ENCODE data around the gene CSTF2T. TPM values are rescaled to one million over a fixed set of nuclear protein-coding genes. Genes with fewer than 3 reads are reported as not detected.

CSTF2T gene
- total RNA-seq, 1 experiment from 2014 or later, result 22.2 TPM

DNA sequence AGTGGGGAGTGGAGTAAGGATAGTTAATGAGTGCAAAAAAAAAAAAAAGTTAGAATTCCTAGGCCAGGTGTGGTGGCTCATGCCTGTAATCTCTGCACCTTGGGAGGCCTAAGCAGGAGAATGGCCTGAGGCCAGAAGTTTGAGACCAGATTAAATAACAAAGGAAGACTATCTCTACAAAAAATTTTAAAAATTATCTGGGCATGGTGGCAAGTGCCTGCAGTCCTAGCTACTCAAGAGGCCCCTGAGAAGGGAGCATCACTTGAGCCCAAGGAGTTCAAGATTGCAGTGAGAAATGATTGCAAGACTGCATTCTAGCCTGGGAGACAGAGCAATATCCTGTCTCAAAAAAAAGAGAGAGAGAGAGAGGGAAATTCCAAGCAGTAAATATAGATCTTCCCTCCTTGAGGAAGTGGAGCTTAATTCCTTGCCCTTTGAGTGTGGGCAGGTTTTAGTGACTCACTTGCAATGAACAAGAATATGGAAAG lies 19.5 kb upstream of the CSTF2T start:
- no TSS peak for BruUV-seq (replicated peaks)
- intact Hi-C loops (cut with micrococcal nuclease; ENCODE audit: unreplicated experiment), result no loop called here
- TF ChIP-seq EZH2 (IDR thresholded peaks at IDR 0.05; ENCODE audit: borderline replicate concordance, low read depth, low read length, poor library complexity, severe bottlenecking), result no peak
- TF ChIP-seq, protein P1, sequence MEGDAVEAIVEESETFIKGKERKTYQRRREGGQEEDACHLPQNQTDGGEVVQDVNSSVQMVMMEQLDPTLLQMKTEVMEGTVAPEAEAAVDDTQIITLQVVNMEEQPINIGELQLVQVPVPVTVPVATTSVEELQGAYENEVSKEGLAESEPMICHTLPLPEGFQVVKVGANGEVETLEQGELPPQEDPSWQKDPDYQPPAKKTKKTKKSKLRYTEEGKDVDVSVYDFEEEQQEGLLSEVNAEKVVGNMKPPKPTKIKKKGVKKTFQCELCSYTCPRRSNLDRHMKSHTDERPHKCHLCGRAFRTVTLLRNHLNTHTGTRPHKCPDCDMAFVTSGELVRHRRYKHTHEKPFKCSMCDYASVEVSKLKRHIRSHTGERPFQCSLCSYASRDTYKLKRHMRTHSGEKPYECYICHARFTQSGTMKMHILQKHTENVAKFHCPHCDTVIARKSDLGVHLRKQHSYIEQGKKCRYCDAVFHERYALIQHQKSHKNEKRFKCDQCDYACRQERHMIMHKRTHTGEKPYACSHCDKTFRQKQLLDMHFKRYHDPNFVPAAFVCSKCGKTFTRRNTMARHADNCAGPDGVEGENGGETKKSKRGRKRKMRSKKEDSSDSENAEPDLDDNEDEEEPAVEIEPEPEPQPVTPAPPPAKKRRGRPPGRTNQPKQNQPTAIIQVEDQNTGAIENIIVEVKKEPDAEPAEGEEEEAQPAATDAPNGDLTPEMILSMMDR (conservative IDR thresholded peaks at IDR 0.05; ENCODE audit: low read depth, low read length), result no peak
- DNase-seq (ENCODE audit: low spot score), result no peak
- Histone ChIP-seq H3K36me3 (ENCODE audit: insufficient read depth, low read length, poor library complexity, severe bottlenecking) (no peaks in the 10 kb centered on the region), H3K27me3 (replicated peaks; ENCODE audit: insufficient read depth, low read depth, low read length, poor library complexity) (no peaks in the 10 kb centered on the region), H3K4me1 (ENCODE audit: insufficient read depth, low read length, poor library complexity, severe bottlenecking) (no peaks in the 10 kb centered on the region), H3K9me3 (ENCODE audit: low read depth, low read length, poor library complexity, severe bottlenecking) (no peaks in the 10 kb centered on the region), H3K27ac (ENCODE audit: low read depth, low read length, poor library complexity, severe bottlenecking) (no peak overlapping the region), H3K4me3 (ENCODE audit: low read depth, low read length, poor library complexity, severe bottlenecking) (no peak overlapping the region)
- POLR2A ChIA-PET (ENCODE audit: low non-redundant PET), result no interaction called here
- CTCF ChIA-PET, result no interaction called here

DNA sequence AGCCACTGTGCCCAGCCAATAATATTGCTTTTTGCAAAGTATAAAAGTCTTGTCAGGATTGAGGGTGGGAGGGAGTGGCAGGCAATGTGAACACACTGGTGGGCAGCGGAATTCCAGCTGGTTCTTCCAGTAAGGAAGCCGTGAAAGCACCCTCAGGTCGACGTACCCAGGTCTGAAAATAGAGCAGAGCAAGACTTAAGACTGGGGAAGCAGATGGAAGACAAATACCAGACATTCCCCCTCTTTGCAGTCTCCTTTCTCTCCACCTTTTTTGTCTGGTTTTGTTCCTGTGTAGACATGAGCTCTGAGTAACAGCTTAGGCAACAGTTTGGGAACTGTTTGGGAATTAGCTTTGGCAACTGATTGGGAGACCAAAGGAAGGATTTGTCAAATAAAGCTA lies 17.6 kb upstream of the CSTF2T start:
- CTCF ChIA-PET, result no interaction called here
- no TSS peak for BruUV-seq (replicated peaks)
- DNase-seq (ENCODE audit: low spot score), result no peak
- Histone ChIP-seq H3K4me1 (ENCODE audit: insufficient read depth, low read length, poor library complexity, severe bottlenecking) (no peaks in the 10 kb centered on the region), H3K36me3 (ENCODE audit: insufficient read depth, low read length, poor library complexity, severe bottlenecking) (no peaks in the 10 kb centered on the region), H3K4me3 (ENCODE audit: low read depth, low read length, poor library complexity, severe bottlenecking) (no peak overlapping the region), H3K9me3 (ENCODE audit: low read depth, low read length, poor library complexity, severe bottlenecking) (no peaks in the 10 kb centered on the region), H3K27me3 (replicated peaks; ENCODE audit: insufficient read depth, low read depth, low read length, poor library complexity) (no peaks in the 10 kb centered on the region), H3K27ac (ENCODE audit: low read depth, low read length, poor library complexity, severe bottlenecking) (no peak overlapping the region)
- POLR2A ChIA-PET (ENCODE audit: low non-redundant PET), result no interaction called here
- TF ChIP-seq, protein P1 (conservative IDR thresholded peaks at IDR 0.05; ENCODE audit: low read depth, low read length), result no peak
- no peak for TF ChIP-seq EZH2 (IDR thresholded peaks at IDR 0.05; ENCODE audit: borderline replicate concordance, low read depth, low read length, poor library complexity, severe bottlenecking)
- intact Hi-C loops (cut with micrococcal nuclease; ENCODE audit: unreplicated experiment), result no loop called here

DNA sequence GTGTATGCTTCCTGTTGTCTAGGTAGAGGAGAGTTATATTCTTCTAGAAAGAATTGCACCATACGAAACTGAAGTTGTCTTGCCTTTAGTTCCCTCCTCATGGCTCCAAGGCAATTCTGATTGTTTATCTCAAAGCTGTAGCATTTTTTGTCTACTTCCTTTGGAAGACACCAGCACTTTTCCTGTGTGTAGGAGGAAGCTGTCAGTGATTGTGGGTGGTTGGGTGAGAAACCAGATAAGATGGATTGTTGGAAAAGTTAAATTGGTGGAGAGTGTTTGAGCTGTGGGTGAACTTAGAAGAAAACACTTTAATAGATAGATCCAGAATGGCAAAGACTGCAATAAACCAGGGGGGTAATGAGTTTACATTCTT lies 12.1 kb upstream of the CSTF2T start:
- CTCF ChIA-PET, result no interaction called here
- BruUV-seq (replicated peaks), result no TSS peak

More for the DNA sequence above, 12.1 kb upstream of the CSTF2T start:
- intact Hi-C loops (cut with micrococcal nuclease; ENCODE audit: unreplicated experiment), result no loop called here
- Histone ChIP-seq H3K27me3 (replicated peaks; ENCODE audit: insufficient read depth, low read depth, low read length, poor library complexity) (peaks cover 17% of the 10 kb centered on the region), H3K4me1 (ENCODE audit: insufficient read depth, low read length, poor library complexity, severe bottlenecking) (no peaks in the 10 kb centered on the region), H3K4me3 (ENCODE audit: low read depth, low read length, poor library complexity, severe bottlenecking) (no peak overlapping the region), H3K36me3 (ENCODE audit: insufficient read depth, low read length, poor library complexity, severe bottlenecking) (no peaks in the 10 kb centered on the region), H3K9me3 (ENCODE audit: low read depth, low read length, poor library complexity, severe bottlenecking) (no peaks in the 10 kb centered on the region), H3K27ac (ENCODE audit: low read depth, low read length, poor library complexity, severe bottlenecking) (no peak overlapping the region)
- TF ChIP-seq, protein P1 (conservative IDR thresholded peaks at IDR 0.05; ENCODE audit: low read depth, low read length), result no peak
- no peak for TF ChIP-seq EZH2 (IDR thresholded peaks at IDR 0.05; ENCODE audit: borderline replicate concordance, low read depth, low read length, poor library complexity, severe bottlenecking)
- DNase-seq (ENCODE audit: low spot score), result no peak
- POLR2A ChIA-PET (ENCODE audit: low non-redundant PET), result no interaction called here

All from A673 (cell line).